ENCODE data around the gene IQSEC3. TPM values are rescaled to one million over a fixed set of nuclear protein-coding genes. Genes with fewer than 3 reads are reported as not detected.
A peak's percentile ranks its signal among the peaks of the same experiment; 100 is the strongest.

The IQSEC3 gene
- total and polyA plus RNA-seq, 11 donors, result 0.29 to 3.2 (median 1.5) TPM

DNA sequence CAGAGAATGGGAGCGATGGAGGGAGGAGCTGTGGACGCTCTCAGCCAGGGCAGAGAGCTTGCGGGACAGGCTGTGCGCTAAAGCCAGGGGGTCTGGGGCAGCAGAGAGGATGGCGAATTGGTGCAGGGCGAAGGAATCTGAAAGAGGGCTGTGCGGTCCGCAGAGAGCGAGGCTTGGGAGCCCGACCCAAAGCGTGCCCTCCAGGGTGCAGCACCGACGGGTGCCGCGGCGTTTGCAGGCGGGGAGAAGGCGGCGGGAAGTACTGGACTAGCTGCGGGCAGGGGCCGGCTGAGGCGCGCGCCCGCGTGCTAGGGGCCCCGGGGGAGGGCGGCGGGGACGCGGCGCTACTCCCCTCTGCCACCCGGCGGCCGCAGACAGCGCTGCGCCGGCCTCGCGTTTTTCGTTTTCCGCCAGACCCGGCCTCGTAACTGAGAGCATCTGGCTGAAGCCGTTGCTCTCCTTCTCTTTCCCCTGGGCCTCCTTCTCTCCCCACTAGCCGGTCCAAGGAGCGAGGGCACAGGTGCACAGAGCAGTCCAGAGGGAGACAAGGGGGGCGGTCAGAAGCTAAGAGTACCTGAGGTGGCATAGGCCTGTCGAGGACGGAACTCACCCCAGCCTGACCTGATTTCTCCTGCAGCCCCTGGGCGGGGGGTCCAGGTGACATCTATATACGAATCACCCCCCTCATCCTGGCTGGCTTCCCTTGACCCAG, 122.5 kb downstream of the IQSEC3 start:
- TF ChIP-seq POLR2A (IDR thresholded peaks at IDR 0.05), result no peak
- TF ChIP-seq, protein P1, sequence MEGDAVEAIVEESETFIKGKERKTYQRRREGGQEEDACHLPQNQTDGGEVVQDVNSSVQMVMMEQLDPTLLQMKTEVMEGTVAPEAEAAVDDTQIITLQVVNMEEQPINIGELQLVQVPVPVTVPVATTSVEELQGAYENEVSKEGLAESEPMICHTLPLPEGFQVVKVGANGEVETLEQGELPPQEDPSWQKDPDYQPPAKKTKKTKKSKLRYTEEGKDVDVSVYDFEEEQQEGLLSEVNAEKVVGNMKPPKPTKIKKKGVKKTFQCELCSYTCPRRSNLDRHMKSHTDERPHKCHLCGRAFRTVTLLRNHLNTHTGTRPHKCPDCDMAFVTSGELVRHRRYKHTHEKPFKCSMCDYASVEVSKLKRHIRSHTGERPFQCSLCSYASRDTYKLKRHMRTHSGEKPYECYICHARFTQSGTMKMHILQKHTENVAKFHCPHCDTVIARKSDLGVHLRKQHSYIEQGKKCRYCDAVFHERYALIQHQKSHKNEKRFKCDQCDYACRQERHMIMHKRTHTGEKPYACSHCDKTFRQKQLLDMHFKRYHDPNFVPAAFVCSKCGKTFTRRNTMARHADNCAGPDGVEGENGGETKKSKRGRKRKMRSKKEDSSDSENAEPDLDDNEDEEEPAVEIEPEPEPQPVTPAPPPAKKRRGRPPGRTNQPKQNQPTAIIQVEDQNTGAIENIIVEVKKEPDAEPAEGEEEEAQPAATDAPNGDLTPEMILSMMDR (IDR thresholded peaks at IDR 0.05), result peak; percentile 60 to 93 (median 91)
- H3K27ac ChIP-seq, result peak overlapping the region in 2 of 12 donors; percentile 44 to 50
- intact Hi-C loops (cut with DNase I), result no loop called here
- no peaks in the 10 kb centered on the region for H3K36me3 ChIP-seq
- peaks cover 0 to 13% (median 7%) of the 10 kb centered on the region in 12 donors for H3K4me1 ChIP-seq
- no peaks in the 10 kb centered on the region for H3K27me3 ChIP-seq
- peak in 4 of 5 donors; percentile 63 to 83 (median 72) for DNase-seq
- peak; percentile 72 to 92 (median 86) for ATAC-seq
- WGBS, 4 donors, result 8 to 13% (median 9%) methylated on average over 26 to 52 of the region's 52 CpGs
- H3K4me3 ChIP-seq, result peak overlapping the region in 11 of 12 donors; percentile 7 to 66 (median 54)
- H3K9me3 ChIP-seq, result no peaks in the 10 kb centered on the region

DNA sequence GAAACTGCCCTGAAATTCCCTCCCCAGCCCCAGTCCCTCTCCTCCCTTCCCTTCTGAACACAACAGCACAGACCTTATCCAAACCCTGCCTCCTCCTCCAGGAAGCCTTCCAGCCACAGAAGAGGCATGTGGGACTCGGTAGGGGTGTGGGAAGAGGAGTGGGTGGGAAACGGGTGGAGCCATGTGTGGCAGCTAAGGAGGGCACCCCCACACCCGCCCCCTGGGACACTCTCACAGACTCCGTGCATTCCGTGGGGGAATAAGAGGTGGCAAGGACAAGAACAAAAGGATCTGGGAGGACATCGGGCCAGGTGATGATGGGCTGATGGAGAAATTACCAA, 123.0 kb downstream of the IQSEC3 start:
- Histone ChIP-seq H3K4me3 (peak overlapping the region in 2 of 12 donors; percentile 60), H3K4me1 (peaks cover 0 to 13% (median 7%) of the 10 kb centered on the region in 12 donors), H3K27ac (peak overlapping the region in 1 of 12 donors; percentile 50), H3K36me3 (no peaks in the 10 kb centered on the region), H3K9me3 (no peaks in the 10 kb centered on the region), H3K27me3 (no peaks in the 10 kb centered on the region)
- intact Hi-C loops (cut with DNase I), result no loop called here
- ATAC-seq, result no peak
- TF ChIP-seq, protein P1 (IDR thresholded peaks at IDR 0.05), result no peak
- TF ChIP-seq POLR2A (IDR thresholded peaks at IDR 0.05), result no peak
- WGBS, 4 donors, result 67 to 76% (median 72%) methylated on average over 6 of the region's 6 CpGs
- peak in 2 of 5 donors; percentile 17 to 37 for DNase-seq

DNA sequence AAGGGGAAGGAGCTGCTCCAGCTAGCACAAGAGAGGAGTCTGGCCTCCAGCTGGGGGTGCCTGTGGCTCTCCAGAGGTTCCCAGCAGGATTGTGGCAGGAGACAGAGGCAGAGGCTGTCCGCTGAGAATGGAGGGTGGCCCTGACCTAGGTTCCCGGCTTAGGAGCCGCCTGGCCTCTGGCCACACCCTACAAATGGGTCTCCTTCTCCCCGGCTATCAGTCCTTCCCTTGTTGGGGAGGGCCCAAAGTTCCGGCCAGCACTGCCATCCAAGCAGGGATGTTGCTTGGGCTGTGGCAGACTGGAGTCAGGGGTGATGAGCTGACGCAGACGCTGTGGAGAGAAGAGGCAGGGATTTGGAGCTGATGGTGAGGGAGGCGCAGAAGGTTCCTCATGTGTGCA, 124.3 kb downstream of the IQSEC3 start:
- TF ChIP-seq POLR2A (IDR thresholded peaks at IDR 0.05), result no peak
- TF ChIP-seq, protein P1 (IDR thresholded peaks at IDR 0.05), result no peak
- no peaks in the 10 kb centered on the region for H3K27me3 ChIP-seq
- 91 to 95% (median 93%) methylated on average over 7 to 8 of the region's 8 CpGs for WGBS, 4 donors
- no peaks in the 10 kb centered on the region for H3K9me3 ChIP-seq
- peaks cover 0 to 13% (median 7%) of the 10 kb centered on the region in 12 donors for H3K4me1 ChIP-seq
- DNase-seq (peak in 1 of 5 donors; percentile 42), ATAC-seq (no peak)
- H3K36me3 ChIP-seq, result no peaks in the 10 kb centered on the region
- intact Hi-C loops (cut with DNase I), result no loop called here
- no peak overlapping the region for H3K27ac ChIP-seq
- no peak overlapping the region for H3K4me3 ChIP-seq

DNA sequence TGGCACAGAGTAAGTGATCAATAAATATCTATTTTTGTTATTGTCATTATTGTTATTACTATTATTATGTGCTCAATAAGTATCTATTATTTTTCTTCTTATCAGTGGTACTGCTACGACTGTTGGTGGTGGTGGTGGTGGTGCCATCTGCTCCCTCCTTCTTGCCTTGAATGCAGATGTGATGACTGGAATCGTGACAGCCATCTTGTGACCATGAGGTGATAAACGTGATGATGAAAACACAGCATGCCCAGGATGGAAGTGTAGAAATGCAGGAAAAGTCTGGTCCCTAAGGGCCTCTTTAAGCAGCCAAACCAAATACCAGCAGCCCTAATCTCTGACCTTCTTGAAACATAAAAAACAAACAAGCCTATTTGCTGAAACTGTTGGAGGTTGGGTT, 125.0 kb downstream of the IQSEC3 start:
- Histone ChIP-seq H3K27ac (no peak overlapping the region), H3K4me3 (no peak overlapping the region), H3K36me3 (no peaks in the 10 kb centered on the region), H3K4me1 (peaks cover 0 to 13% (median 7%) of the 10 kb centered on the region in 12 donors), H3K27me3 (no peaks in the 10 kb centered on the region), H3K9me3 (no peaks in the 10 kb centered on the region)
- 78 to 85% (median 83%) methylated on average over 3 of the region's 3 CpGs for WGBS, 4 donors
- intact Hi-C loops (cut with DNase I), result no loop called here
- ATAC-seq (no peak), DNase-seq (no peak)
- no peak for TF ChIP-seq POLR2A (IDR thresholded peaks at IDR 0.05)
- TF ChIP-seq, protein P1 (IDR thresholded peaks at IDR 0.05), result no peak

Measured in heart left ventricle (tissue), 16 donors.